Activated B cell treated with CpG ODN at 0.5 μM for 24 hours (primary cell): ENCODE results near the gene APOBEC4. TPM values are rescaled to one million over a fixed set of nuclear protein-coding genes. Genes with fewer than 3 reads are reported as not detected.

ENCODE experiments used
- ATAC-seq: fragments of 200-7000 bp; cut with Tn5 transposase; one replicate; pipeline ENCODE4 v1.10.0; 2021; ENCODE audit warnings: low read depth, mild to moderate bottlenecking, moderate library complexity
- CTCF ChIA-PET: fragments of 350-600 bp; sonication (Branson Sonifier 250); formaldehyde crosslinking; loops from one replicate; lab custom pipeline; 2021; ENCODE audit warnings: antibody characterized with exemption; lab: Charles Lee
- POLR2A ChIA-PET: fragments of 350-600 bp; sonication (Branson Sonifier 250); formaldehyde crosslinking; loops from one replicate; lab custom pipeline; 2021; ENCODE audit warnings: antibody characterized with exemption; lab: Charles Lee
- DNase-seq: peaks from one replicate; pipeline ENCODE4 v3.0.0; 2022
- H3K27ac Mint-ChIP-seq: one replicate; pipeline ENCODE4 v1.8.0; 2020; ENCODE audit warnings: mixed read lengths
- H3K27me3 Mint-ChIP-seq: one replicate; pipeline ENCODE4 v1.8.0; 2021; ENCODE audit warnings: mixed read lengths
- H3K36me3 Mint-ChIP-seq: one replicate; pipeline ENCODE4 v1.8.0; 2021; ENCODE audit warnings: low read depth, mixed read lengths
- H3K4me1 Mint-ChIP-seq: one replicate; pipeline ENCODE4 v1.8.0; 2021; ENCODE audit warnings: mixed read lengths
- H3K4me3 Mint-ChIP-seq: one replicate; pipeline ENCODE4 v1.8.0; 2020; ENCODE audit warnings: mild to moderate bottlenecking, mixed read lengths
- H3K9me3 Mint-ChIP-seq: one replicate; pipeline ENCODE4 v1.8.0; 2020; ENCODE audit warnings: mixed read lengths
- CTCF ChIP-seq: fragments of 200-600 bp; IDR thresholded peaks from one replicate; pipeline ENCODE4 v1.8.0; 2022; ENCODE audit warnings: antibody characterized with exemption, mild to moderate bottlenecking
- intact Hi-C: fragments of 100-400 bp; cut with micrococcal nuclease; formaldehyde crosslinking; loops from one replicate; pipeline ENCODE4 v1.15.1; 2024
- total RNA-seq: library from RNA; stranded (reverse); gene quantifications from 2 replicates; pipeline ENCODE4 v1.2.3, GENCODE V29; 2022

The APOBEC4 gene
- total RNA-seq, 1 donor from 2014 or later: not detected

- CTCF ChIA-PET: interaction anchor here (1.4 kb wide), 1 partner anchor 22 kb away, joined by 3 read pairs; no protein-coding TSS in a partner anchor
- H3K27ac Mint-ChIP-seq: no peak overlapping the region
- intact Hi-C loops: no loop called here
Observed at GRCh38 chr1:183600136-183600535, 53.0 kb downstream of the APOBEC4 start.

GRCh38 chr1:183598386-183598785 is 54.7 kb downstream of the APOBEC4 start:
- CTCF ChIA-PET: no interaction called here
- no peaks in the 10 kb centered on the region for H3K36me3 Mint-ChIP-seq
- POLR2A ChIA-PET: interaction anchor here (2.0 to 8.2 kb wide), 2 partner anchors 8 to 9 kb away, joined by 8 to 57 read pairs; partner anchors contain the start of gene NCF2
- intact Hi-C loops: no loop called here
- no peaks in the 10 kb centered on the region for H3K27me3 Mint-ChIP-seq
- peaks cover 27% of the 10 kb centered on the region for H3K4me1 Mint-ChIP-seq
- DNase-seq (no peak), ATAC-seq (peak; percentile 50)
- TF ChIP-seq CTCF: no peak
- H3K4me3 Mint-ChIP-seq: no peak overlapping the region
- peak overlapping the region; percentile 70 for H3K27ac Mint-ChIP-seq
- no peaks in the 10 kb centered on the region for H3K9me3 Mint-ChIP-seq

More at GRCh38 chr1:183600136-183600535, 53.0 kb downstream of the APOBEC4 start:
- no peak overlapping the region for H3K4me3 Mint-ChIP-seq
- H3K27me3 Mint-ChIP-seq: no peaks in the 10 kb centered on the region
- TF ChIP-seq CTCF: no peak
- no peaks in the 10 kb centered on the region for H3K36me3 Mint-ChIP-seq
- POLR2A ChIA-PET: interaction anchor here (1.1 to 8.2 kb wide), 2 partner anchors 9 to 10 kb away, joined by 3 to 57 read pairs; partner anchors contain the start of gene NCF2
- no peaks in the 10 kb centered on the region for H3K9me3 Mint-ChIP-seq
- no peak for ATAC-seq
- peaks cover 27% of the 10 kb centered on the region for H3K4me1 Mint-ChIP-seq
- no peak for DNase-seq

GRCh38 chr1:183597656-183598347 is 55.3 kb downstream of the APOBEC4 start:
- ChIA-PET CTCF (no interaction called here), POLR2A (interaction anchor here (2.0 to 8.2 kb wide), 2 partner anchors 8 to 9 kb away, joined by 8 to 57 read pairs; partner anchors contain the start of gene NCF2)
- DNase-seq: no peak
- intact Hi-C loops: no loop called here
- ATAC-seq: no peak
- Mint-ChIP-seq H3K36me3 (no peaks in the 10 kb centered on the region), H3K4me3 (no peak overlapping the region), H3K4me1 (peaks cover 31% of the 10 kb centered on the region), H3K27me3 (no peaks in the 10 kb centered on the region), H3K27ac (peak overlapping the region; percentile 70), H3K9me3 (no peaks in the 10 kb centered on the region)
- no peak for TF ChIP-seq CTCF

GRCh38 chr1:183596500-183596899 is 56.6 kb downstream of the APOBEC4 start:
- Mint-ChIP-seq H3K27me3 (no peaks in the 10 kb centered on the region), H3K4me3 (no peak overlapping the region), H3K36me3 (no peaks in the 10 kb centered on the region), H3K9me3 (no peaks in the 10 kb centered on the region), H3K4me1 (peaks cover 44% of the 10 kb centered on the region), H3K27ac (no peak overlapping the region)
- ATAC-seq (no peak), DNase-seq (no peak)
- ChIA-PET CTCF (no interaction called here), POLR2A (no interaction called here)
- intact Hi-C loops: no loop called here
- no peak for TF ChIP-seq CTCF

Other genes starting within 250 kb of the APOBEC4 start
- gene NMNAT2, start 234.9 kb downstream of the APOBEC4 start, total RNA-seq: not detected in 2 replicates
- gene SMG7, start 180.8 kb downstream of the APOBEC4 start, total RNA-seq: 79.4 and 83.5 TPM in 2 replicates
- gene NCF2, start 62.9 kb downstream of the APOBEC4 start, total RNA-seq: 101 TPM in 2 replicates
- gene ARPC5, start 17.5 kb downstream of the APOBEC4 start, total RNA-seq: 193 and 224 TPM in 2 replicates
- 3.0 and 3.4 TPM in 2 replicates for gene RGL1, start 151.8 kb upstream of the APOBEC4 start, total RNA-seq